ENCODE data around the gene HMCN1. TPM values are rescaled to one million over a fixed set of nuclear protein-coding genes. Genes with fewer than 3 reads are reported as not detected.

The HMCN1 gene
- total RNA-seq, 1 donor from 2014 or later = 80.0 TPM

- no peaks in the 10 kb centered on the region for H3K27me3 Mint-ChIP-seq (ENCODE audit: low read depth)
- H3K36me3 Mint-ChIP-seq (ENCODE audit: low read depth) = peaks cover 6% of the 10 kb centered on the region
- TF ChIP-seq CTCF (IDR thresholded peaks at IDR 0.05) = no peak
- H3K27ac Mint-ChIP-seq (ENCODE audit: unreplicated experiment) = peak overlapping the region; percentile 8
- no peaks in the 10 kb centered on the region for H3K9me3 Mint-ChIP-seq (ENCODE audit: low read depth)
- H3K4me3 Mint-ChIP-seq (ENCODE audit: unreplicated experiment) = no peak overlapping the region
- H3K4me1 Mint-ChIP-seq (ENCODE audit: low read depth) = peaks cover 74% of the 10 kb centered on the region
- DNase-seq (ENCODE audit: low spot score) = no peak
Observed at GRCh38 chr1:185860859-185861258, 126.7 kb downstream of the HMCN1 start.

- Mint-ChIP-seq H3K4me1 (ENCODE audit: low read depth) (peaks cover 72% of the 10 kb centered on the region), H3K4me3 (ENCODE audit: unreplicated experiment) (no peak overlapping the region), H3K36me3 (ENCODE audit: low read depth) (peaks cover 6% of the 10 kb centered on the region), H3K27ac (ENCODE audit: unreplicated experiment) (no peak overlapping the region), H3K9me3 (ENCODE audit: low read depth) (no peaks in the 10 kb centered on the region), H3K27me3 (ENCODE audit: low read depth) (no peaks in the 10 kb centered on the region)
- no peak for DNase-seq (ENCODE audit: low spot score)
- TF ChIP-seq CTCF (IDR thresholded peaks at IDR 0.05) = no peak
Observed at GRCh38 chr1:185861630-185862029, 127.4 kb downstream of the HMCN1 start.

- no peak for TF ChIP-seq CTCF (IDR thresholded peaks at IDR 0.05)
- H3K27me3 Mint-ChIP-seq (ENCODE audit: low read depth) = no peaks in the 10 kb centered on the region
- H3K4me1 Mint-ChIP-seq (ENCODE audit: low read depth) = peaks cover 66% of the 10 kb centered on the region
- peaks cover 9% of the 10 kb centered on the region for H3K36me3 Mint-ChIP-seq (ENCODE audit: low read depth)
- H3K27ac Mint-ChIP-seq (ENCODE audit: unreplicated experiment) = peak overlapping the region; percentile 28
- no peak overlapping the region for H3K4me3 Mint-ChIP-seq (ENCODE audit: unreplicated experiment)
- no peaks in the 10 kb centered on the region for H3K9me3 Mint-ChIP-seq (ENCODE audit: low read depth)
- no peak for DNase-seq (ENCODE audit: low spot score)
Observed at GRCh38 chr1:185862235-185862634, 128.0 kb downstream of the HMCN1 start.

GRCh38 chr1:185864331-185864730, 130.1 kb downstream of the HMCN1 start:
- no peaks in the 10 kb centered on the region for H3K27me3 Mint-ChIP-seq (ENCODE audit: low read depth)
- no peak overlapping the region for H3K27ac Mint-ChIP-seq (ENCODE audit: unreplicated experiment)
- H3K4me1 Mint-ChIP-seq (ENCODE audit: low read depth) = peaks cover 56% of the 10 kb centered on the region
- H3K36me3 Mint-ChIP-seq (ENCODE audit: low read depth) = peaks cover 13% of the 10 kb centered on the region
- DNase-seq (ENCODE audit: low spot score) = no peak
- no peaks in the 10 kb centered on the region for H3K9me3 Mint-ChIP-seq (ENCODE audit: low read depth)
- H3K4me3 Mint-ChIP-seq (ENCODE audit: unreplicated experiment) = no peak overlapping the region
- TF ChIP-seq CTCF (IDR thresholded peaks at IDR 0.05) = no peak

- Mint-ChIP-seq H3K4me3 (ENCODE audit: unreplicated experiment) (no peak overlapping the region), H3K27ac (ENCODE audit: unreplicated experiment) (no peak overlapping the region), H3K4me1 (ENCODE audit: low read depth) (peaks cover 60% of the 10 kb centered on the region), H3K9me3 (ENCODE audit: low read depth) (no peaks in the 10 kb centered on the region), H3K36me3 (ENCODE audit: low read depth) (peaks cover 14% of the 10 kb centered on the region), H3K27me3 (ENCODE audit: low read depth) (no peaks in the 10 kb centered on the region)
- no peak for TF ChIP-seq CTCF (IDR thresholded peaks at IDR 0.05)
- DNase-seq (ENCODE audit: low spot score) = no peak
Observed at GRCh38 chr1:185864889-185865517, 130.8 kb downstream of the HMCN1 start.

All from chondrocyte (in vitro differentiated cells).